Nucleus accumbens (tissue), 56 donors: ENCODE data around the gene SLC25A17.
"Not testable (repeated sequence)": the region's sequence is repeated elsewhere in the genome, so short reads cannot be mapped to it uniquely, and the experiment has no call there.

Source experiments
- DNase-seq, 56 donors: peaks; one replicate each; lab custom pipeline; 2025; lab: John Stamatoyannopoulos, UW

SLC25A17 gene, protein sequence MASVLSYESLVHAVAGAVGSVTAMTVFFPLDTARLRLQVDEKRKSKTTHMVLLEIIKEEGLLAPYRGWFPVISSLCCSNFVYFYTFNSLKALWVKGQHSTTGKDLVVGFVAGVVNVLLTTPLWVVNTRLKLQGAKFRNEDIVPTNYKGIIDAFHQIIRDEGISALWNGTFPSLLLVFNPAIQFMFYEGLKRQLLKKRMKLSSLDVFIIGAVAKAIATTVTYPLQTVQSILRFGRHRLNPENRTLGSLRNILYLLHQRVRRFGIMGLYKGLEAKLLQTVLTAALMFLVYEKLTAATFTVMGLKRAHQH

DNA sequence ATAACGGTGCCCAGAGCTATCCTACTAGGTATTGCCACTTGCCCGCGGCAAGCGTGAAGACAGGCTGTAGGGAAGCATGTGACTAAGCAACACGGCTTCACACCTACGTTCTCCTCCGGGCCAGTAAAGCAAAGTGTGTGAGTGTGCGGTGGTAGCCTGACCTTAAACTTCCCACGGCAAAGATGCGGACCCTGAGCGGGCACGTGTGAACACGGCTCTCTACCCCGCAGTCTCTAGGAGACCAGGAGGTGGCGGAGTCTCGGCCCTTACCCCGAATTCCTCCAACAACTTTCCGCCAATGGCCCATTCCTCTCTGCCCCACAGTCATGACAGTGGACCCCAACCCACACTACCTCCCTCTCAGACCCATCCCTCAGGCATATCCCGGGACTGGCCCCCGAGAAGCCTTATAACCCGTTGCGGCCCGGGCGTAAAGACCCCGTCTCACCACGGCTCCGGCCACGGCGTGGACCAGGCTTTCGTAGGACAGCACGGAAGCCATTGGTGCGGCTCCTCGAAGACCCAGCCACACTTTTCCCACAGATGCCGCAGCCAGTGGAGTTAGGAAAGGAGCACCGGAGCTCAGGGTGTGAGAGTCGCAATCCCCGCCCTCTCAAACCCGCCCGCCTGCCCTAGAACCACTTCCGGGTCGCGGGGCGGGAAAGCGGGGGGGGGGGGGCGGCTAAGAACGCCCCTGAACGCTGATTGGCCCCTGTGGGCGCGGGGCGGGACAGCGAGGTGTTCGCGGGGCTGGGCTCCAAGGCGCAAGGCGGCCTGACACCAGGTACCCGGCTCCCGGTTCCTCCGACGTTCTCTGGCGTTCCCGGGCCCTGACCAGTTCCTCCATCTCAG, at the start of gene SLC25A17:
Gene SLC25A17 (minus strand): TSS at position 600 of the 852 bp plus-strand sequence. CDS start 98 bp downstream, at position 502.
- peak in 55 of 56 donors; percentile 52 to 94 (median 85) for DNase-seq

DNA sequence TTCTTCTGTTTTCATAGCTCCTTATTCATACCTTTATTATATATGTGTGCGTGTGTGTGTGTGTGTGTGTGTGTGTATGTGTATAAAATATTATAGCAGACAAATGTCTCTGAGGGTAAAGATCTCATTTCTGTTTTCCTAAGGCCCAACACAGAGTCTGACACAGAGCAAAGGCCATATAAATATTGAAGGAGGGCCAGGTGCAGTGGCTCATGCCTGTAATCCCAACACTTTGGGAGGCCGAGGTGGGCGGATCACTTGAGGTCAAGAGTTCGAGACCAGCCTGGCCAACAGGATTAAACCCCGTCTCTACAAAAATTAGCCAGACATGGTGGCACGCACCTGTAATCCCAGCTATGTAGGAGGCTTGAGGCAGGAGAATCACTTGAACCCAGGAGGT, 49.2 kb upstream of the SLC25A17 start:
- not testable (repeated sequence) for DNase-seq

DNA sequence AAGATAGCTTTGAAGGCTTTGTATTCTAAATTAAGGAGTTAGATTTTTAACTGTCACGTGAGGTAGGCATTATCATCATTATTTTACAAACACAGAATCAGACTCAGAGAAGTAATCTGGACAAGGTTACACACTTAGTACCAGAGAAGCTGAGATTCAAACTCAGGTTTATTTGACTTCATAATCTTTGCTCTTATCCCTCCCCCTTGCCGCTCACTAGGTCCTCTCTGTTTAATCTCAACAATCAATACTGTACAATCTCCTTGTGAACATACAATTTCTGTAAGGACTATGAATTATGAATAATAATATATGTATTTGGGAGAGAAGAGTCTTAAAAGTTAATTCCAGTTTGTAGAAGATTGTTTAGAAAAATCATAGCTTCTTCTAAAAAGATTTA, 48.0 kb upstream of the SLC25A17 start:
- DNase-seq = no peak

DNA sequence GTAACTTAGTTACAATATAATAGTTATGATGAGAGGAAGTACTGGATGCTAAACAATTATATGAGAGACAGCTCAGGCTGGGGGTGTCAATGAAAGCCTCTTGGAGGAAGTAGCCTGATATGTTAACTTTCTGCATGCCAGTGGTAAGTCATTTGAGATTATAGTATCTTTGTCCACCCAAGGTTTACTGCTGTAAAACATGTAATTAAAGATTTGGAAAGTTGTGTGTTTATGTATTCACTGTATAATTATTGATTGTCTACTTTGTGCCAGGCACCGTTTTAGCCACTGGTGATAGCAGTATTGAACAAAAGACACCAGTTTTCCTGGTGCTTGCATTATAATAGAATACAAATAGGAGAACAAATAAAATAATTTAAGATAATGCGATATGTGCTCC, 43.4 kb upstream of the SLC25A17 start:
- no peak for DNase-seq

DNA sequence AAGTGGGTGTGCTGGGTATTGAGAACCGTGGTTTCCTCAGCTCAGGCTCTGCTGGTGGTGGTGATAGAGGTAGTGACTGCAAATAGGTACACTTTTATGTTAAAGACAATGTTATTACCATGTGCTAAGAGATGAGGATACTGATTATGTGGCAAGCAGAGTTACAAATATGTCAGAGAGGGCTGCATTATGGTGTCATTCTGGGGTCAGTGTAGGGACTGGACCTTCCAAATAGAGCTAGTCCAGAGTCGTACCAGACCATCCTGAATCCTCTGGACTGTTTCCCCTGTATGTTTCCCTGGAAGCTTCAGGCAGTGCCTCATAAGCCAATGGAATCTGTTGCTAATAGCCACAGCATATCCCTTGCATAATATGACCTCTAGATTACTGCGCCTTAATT, 42.9 kb upstream of the SLC25A17 start, which contains the start of gene DNAJB7:
Gene DNAJB7 (minus strand): TSS at position 101 of the 400 bp plus-strand sequence. CDS start 119 bp downstream, outside the sequence.
- no peak for DNase-seq

DNA sequence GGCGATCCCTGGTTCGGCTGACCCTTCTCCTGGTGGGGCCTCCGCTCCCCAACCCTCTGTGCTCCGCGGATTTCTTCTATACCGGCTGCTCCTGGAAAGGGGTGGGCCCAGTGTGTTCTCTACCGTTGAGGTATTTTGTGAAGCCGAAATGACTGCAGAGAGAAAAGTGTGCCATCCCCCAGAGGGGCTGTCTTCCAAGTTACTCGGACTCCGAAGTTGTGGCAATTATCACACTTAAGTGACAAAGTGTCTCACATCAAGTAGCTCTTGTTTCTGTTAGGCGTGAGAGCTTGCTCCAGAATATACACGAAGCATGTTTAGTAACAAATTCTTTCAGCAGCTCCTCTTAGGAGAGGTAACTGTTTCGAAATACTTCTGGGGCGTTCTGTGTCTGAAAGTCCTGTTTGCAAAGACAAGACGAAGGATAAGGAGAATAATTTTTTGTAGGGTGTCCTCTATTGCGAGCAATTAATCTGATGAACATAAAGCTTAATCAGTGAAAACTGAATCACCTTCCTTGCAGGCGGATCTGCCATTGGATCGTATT, 38.2 kb upstream of the SLC25A17 start:
- DNase-seq = peak in 1 of 56 donors; percentile 27

DNA sequence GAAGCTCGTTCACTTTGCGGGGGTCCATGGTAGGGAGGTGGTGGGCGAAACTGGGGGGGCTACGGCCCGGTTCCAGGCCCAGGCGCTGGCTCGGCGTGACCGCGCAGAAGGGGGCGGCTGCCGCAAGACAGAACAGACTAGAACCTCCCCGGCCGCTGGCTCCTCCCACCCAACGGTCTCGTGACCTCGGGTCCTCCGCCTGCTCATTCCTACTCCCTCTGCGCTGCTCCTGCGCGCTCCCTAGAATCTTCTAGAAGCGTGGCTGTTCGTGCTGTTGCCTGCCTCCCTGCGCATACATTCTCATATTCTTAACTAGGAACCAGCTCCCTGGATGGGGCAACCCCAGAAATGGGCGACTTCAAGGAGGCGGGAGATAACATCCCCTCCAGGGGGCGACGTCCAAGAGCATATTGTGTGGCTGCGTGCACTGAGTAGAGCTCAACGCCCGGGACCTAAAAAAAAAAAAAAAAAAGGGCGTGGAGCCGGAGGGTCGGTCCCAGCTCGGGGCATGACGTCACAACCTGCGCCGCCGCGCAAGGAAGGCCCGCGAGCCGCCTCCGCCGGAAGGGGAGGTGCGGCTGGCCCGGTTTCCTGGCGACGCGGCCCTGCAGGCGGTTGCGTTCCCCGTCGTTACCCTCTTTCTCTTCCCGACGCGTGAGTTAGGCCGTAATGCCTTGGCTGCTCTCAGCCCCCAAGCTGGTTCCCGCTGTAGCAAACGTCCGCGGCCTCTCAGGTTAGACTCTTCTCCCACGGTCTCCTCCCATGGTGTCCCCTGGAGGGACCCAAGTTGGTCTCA, 37.6 kb upstream of the SLC25A17 start, which contains the start of the genes ST13 and XPNPEP3:
Gene ST13 (minus strand): TSS at position 127 of the 796 bp plus-strand sequence. CDS start 99 bp downstream, at position 28.
Gene XPNPEP3 (plus strand): TSS at position 636 of the 796 bp plus-strand sequence. CDS start 34 bp downstream, at position 670.
- DNase-seq = peak; percentile 55 to 99 (median 96)

DNA sequence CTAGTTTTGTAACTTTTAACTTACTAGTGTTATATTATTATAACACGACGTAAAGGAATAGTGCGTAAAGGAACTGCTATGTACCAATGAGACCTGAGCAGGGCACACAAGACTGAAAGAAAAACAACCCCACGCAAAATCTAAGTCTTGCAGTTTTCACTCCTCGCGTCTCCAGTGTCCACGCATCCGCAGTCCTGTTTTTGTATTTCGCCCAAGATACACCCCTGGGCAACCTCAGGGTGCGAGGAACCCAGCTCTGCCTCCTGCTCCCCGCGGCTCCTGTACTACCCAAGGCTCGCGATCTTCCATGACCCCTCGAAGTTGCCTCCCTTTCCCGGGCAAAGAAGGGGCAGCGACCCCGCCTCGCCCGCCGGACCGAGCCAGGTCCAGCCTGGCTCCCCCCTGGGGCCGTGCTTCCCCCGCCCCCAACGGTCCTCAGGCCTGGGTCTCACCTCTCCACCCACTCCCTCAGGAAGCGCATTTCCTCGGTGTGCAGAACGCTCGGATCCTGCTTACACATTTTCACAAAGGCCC, 36.9 kb upstream of the SLC25A17 start:
- peak in 17 of 56 donors; percentile 6 to 69 (median 48) for DNase-seq

DNA sequence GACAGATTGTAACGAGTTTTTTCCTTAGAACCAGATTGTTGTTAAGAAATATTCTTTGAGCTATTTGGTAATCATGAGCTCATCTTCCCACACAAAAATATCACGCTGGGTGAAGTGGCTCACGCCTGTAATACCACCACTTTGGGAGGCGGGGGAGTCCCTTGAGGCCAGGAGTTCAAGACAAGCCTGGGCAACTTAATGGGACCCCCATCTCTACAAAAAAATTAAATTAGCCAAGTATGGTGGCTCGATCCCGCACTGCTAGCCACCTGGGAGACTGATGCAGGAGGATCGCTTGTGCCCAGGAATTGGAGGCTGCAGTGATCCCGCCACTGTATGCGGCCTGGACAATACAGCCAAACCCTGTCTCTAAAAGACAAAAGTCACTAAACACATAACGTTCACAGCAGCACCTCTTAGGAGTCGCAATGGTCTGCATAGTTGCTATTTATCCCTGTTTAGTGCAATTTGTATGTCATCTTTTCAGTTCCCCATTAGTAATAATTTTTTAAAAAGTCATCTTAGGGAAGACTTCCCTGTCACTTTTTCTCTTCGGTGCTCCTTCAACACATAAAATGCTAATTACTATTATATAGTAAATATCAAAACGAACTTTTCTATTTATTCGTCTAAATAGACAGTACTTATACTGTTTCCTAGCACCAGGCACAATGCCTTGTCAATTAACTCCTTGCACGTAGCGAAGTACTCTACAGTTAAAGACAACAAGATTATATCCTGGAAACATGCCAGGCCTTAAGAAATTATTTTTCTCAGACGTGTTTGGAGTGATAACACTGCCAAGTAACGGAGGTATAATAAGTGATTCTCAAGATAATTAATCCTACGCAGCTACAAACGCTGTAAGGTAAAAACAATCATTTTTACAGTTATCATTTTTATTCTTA, 36.2 kb upstream of the SLC25A17 start:
- peak in 1 of 56 donors; percentile 11 for DNase-seq

DNA sequence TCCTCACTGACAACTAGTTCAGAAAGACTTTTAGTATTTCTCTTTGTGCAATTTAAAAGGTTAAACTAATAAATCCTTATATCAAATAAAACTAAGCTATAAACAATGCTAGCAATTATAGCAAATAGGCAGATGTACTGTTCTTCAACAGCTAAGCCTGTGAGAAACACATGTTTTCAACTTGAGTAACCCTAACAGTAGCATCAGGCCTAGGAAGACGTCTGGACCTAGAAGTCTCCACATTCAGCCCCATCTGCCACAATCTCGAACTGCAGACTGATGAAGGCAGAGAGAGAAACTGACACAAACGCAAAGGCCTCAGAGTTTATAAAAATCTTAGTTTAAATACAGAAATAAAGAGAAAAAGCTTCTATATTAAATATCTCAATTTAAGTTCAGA, 34.8 kb upstream of the SLC25A17 start:
- DNase-seq = no peak

DNA sequence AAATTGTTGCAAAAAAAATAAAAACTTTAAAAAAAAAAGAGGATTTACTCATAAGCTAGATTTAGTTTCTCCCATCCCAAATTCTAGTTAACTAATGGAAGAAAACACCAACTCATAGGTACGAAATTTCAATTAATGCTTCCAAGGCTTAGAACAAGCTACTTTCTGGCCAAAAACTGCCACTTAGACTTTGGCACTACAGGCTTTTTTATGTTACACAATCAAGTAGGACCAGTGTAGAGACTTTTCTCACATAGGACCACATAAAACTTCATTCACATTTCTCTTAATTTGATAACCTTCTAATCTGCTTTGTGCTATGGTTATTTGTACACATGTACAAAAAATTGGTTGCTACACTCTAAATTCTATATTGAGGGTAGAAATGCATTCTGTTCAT, 34.2 kb upstream of the SLC25A17 start:
- no peak for DNase-seq

DNA sequence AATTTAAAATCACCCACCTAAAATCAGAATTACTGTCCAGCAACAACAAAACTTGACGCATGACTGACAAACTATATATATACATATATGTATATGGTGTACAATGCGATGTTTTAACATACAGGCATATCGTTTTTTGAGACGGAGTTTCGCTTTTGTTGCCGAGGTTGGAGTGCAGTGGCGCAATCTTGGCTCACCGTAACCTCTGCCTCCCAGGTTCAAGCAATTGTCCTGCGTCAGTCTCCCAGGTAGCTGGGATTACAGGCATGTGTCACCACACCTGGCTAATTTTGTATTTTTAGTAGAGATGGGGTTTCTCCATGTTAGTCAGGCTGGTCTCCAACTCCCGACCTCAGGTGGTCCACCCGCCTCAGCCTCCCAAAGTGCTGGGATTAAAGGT, 26.7 kb upstream of the SLC25A17 start:
- DNase-seq = not testable (repeated sequence)

DNA sequence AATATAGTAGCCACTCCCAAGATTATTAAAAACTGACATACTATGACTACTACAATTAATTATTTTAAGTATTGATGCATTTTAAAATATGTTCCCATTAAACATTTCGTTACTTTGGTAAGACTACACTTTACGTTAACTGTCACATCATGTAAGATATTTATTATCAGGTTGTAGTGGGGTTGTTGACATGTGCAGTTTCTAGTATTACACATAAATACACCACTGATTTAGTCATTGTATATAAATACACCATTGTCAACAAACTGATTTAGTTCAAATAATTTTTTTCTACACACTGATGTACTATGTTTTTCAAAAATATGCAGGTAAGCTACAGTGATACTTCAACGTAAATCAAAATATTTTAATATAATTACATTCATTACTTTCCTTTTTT, 25.8 kb upstream of the SLC25A17 start:
- DNase-seq = no peak

DNA sequence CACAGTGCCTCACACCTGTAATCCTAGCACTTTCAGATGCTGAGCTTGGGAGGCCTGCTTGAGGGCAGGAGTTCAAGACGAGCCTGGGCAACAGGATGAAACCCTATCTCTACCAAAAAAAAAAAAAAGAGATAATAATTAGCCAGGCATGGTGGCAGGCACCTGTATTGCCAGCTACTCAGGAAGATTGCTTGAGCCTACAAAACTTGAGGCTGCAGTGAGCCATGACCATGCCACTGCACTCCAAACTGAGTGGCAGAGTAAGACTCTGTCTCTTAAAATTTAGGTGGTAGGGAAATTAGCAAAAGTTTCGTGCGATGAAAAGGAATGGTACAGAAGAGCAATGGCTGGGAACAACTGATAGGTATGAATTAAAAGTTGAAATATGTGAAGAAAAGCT, 19.3 kb upstream of the SLC25A17 start:
- no peak for DNase-seq

DNA sequence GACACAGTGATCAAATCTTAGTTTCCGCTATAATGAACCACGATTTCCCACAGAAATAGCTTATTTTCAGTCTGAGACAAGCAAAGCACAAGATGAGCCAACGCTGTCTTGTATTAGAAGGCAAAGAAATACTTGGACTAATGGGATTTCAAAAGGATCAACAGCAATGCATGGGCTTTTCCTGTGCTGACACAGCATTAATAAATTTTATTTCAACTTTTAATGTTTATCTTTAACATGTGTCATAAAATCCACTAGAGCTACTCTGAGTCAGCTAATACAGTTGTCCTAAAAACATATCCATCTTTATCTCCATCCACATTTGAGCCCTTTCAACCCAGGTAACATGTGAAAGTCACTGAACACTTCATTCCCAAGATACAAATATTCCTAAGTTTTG, 15.5 kb upstream of the SLC25A17 start:
- no peak for DNase-seq

DNA sequence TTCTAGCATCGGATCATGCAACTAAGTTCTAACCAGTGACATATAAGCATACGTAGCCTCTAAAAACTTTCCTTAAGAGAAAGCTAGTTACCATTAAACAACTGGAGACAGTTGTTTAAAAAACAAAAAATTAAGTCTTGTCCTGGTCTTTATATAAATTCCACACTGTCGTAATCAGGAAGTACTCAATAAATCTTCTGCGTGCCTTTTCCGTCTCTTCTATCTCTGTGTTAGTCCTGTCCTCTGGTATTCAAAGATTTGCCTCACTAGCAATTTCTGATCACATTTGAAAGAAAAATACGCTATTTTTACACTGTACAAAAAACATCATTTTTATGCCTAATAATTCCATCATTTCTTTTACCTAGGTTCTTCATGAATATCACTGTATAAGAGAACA, 10.0 kb upstream of the SLC25A17 start:
- DNase-seq = no peak

DNA sequence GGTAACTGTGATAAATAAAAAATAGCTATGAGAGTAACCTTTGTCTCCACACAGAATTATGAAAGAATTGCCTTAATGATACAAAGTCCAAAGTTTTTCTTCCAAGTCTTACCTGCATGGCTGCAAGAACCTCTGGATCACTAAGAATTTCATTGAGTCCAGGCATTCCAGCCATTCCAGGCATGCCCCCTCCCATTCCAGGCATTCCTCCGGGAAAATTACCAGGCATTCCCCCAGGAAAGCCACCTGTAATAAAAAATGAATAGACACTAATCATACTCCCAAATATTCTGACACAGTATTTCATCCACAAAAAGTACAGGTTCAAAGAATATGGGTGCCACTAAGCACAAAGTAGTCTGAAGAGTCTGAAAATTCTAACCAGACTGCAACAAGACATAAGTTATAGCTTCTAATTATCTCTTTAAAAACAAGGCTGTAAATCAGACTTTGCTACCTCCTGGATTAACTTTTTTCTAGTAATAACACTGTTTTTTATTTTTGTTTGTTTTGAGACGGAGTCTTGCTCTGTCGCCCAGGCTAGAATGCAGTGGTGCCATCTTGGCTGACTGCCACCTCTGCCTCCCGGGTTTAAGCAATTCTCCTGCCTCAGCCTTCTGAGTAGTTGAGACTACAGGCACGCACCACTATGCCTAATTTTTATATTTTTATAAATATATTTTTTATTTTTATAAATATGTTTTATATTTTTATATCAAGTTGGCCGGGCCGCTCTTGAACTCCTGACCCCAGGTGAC, 8.0 kb upstream of the SLC25A17 start:
- no peak for DNase-seq

DNA sequence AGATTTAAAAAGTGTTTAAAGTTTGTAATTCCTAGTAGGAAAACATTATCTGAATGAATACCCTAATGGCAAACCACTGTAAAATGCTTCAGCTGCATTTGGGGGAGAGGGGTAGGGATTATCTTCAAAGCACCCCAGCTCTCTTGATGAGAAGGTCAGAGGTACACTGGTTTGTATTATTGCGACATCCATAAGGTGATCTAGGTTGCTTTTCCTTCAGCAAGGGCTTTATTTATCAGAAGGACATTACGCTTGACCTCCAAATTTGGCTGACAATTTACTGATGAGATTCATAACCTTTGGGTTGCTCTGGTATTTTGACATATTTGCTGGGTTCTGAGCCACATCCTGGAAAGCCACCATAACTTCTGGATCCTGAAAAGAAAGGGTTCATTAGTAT, 7.1 kb upstream of the SLC25A17 start:
- DNase-seq = not testable (repeated sequence)
